DOHH2 (cell line): ENCODE data around the gene ANP32E.

ENCODE experiments used
- H3F3A ChIP-seq: fragments of 200-600 bp; sonication (generic), shearing (Covaris generic); 2 replicates; pipeline ENCODE4 v1.6.0; 2016; ENCODE audit warnings: antibody characterized with exemption, mild to moderate bottlenecking; ENCODE audit not compliant: control insufficient read depth, insufficient read depth
- H3K27ac ChIP-seq: fragments of 200-600 bp; sonication (generic); 2 replicates; pipeline ENCODE4 v1.5.1; 2014; ENCODE audit warnings: low read depth, mild to moderate bottlenecking, low read length, moderate library complexity
- H3K27me3 ChIP-seq: fragments of 200-600 bp; sonication (generic); 2 replicates; pipeline ENCODE4 v1.6.1; 2014; ENCODE audit warnings: mild to moderate bottlenecking, low read length, mixed read lengths; ENCODE audit not compliant: control insufficient read depth
- H3K36me3 ChIP-seq: fragments of 200-600 bp; sonication (generic); 2 replicates; pipeline ENCODE4 v1.6.1; 2014; ENCODE audit warnings: mild to moderate bottlenecking, low read length, moderate library complexity, mixed read lengths; ENCODE audit not compliant: control insufficient read depth
- H3K4me1 ChIP-seq: fragments of 200-600 bp; sonication (generic); 2 replicates; pipeline ENCODE4 v1.6.1; 2014; ENCODE audit warnings: mild to moderate bottlenecking, low read length, mixed read lengths; ENCODE audit not compliant: control insufficient read depth
- H3K4me2 ChIP-seq: fragments of 200-600 bp; sonication (generic); 2 replicates; pipeline ENCODE4 v1.6.0; 2014; ENCODE audit warnings: mild to moderate bottlenecking, low read length, moderate library complexity
- H3K4me3 ChIP-seq: fragments of 200-600 bp; sonication (generic); 2 replicates; pipeline ENCODE4 v1.5.1; 2014; ENCODE audit warnings: mild to moderate bottlenecking, low read length, mixed read lengths
- H3K79me2 ChIP-seq: fragments of 200-600 bp; sonication (generic); 2 replicates; pipeline ENCODE4 v1.6.1; 2014; ENCODE audit warnings: mild to moderate bottlenecking, low read length, mixed read lengths; ENCODE audit not compliant: control insufficient read depth
- H3K9me2 ChIP-seq: fragments of 200-600 bp; sonication (generic); replicated peaks from 2 replicates; pipeline ENCODE4 v1.6.1; 2014; ENCODE audit warnings: mild to moderate bottlenecking, low read length, mixed read lengths; ENCODE audit not compliant: control insufficient read depth
- H3K9me3 ChIP-seq: fragments of 200-600 bp; sonication (generic); 2 replicates; pipeline ENCODE4 v1.6.1; 2014; ENCODE audit warnings: antibody characterized with exemption, low read length, mixed read lengths; ENCODE audit not compliant: control insufficient read depth, insufficient read depth
- H4K20me1 ChIP-seq: fragments of 200-600 bp; sonication (generic); 2 replicates; pipeline ENCODE4 v1.6.0; 2014; ENCODE audit warnings: low read depth, mild to moderate bottlenecking, antibody characterized with exemption, low read length, moderate library complexity; ENCODE audit not compliant: control insufficient read depth, insufficient read depth
- CTCF ChIP-seq: fragments of 200-600 bp; sonication (generic); IDR thresholded peaks from one replicate; pipeline ENCODE4 v1.5.1; 2014; ENCODE audit warnings: antibody characterized with exemption, mild to moderate bottlenecking, low read depth, low read length; ENCODE audit not compliant: poor library complexity, severe bottlenecking
- EZH2phosphoT487 ChIP-seq: fragments of 200-600 bp; sonication (generic); IDR thresholded peaks from 2 replicates; pipeline ENCODE4 v1.6.1; 2017; ENCODE audit warnings: borderline replicate concordance, mild to moderate bottlenecking, antibody characterized with exemption, low read length, moderate library complexity, mixed read lengths

ANP32E gene

GRCh38 chr1:150235294-150235851, 539 bp downstream of the ANP32E start:
- Histone ChIP-seq H3K27ac (peak overlapping the region; percentile 89), H3K4me1 (peaks cover 24% of the 10 kb centered on the region), H3K36me3 (peaks cover 48% of the 10 kb centered on the region), H3K9me3 (no peaks in the 10 kb centered on the region), H4K20me1 (peaks cover 4% of the 10 kb centered on the region; the same call in 1 of the 2 replicates), H3K27me3 (no peaks in the 10 kb centered on the region), H3K4me2 (peak overlapping the region; percentile 88), H3K9me2 (no peaks in the 10 kb centered on the region), H3K4me3 (peak overlapping the region; percentile 95), H3K79me2 (peaks cover 63% of the 10 kb centered on the region), H3F3A (peaks cover 3% of the 10 kb centered on the region; the same call in 1 of the 2 replicates)
- no peak for TF ChIP-seq EZH2phosphoT487
- peak; percentile 34 for TF ChIP-seq CTCF

- peaks cover 4% of the 10 kb centered on the region; the same call in 1 of the 2 replicates for H4K20me1 ChIP-seq
- TF ChIP-seq CTCF (no peak), EZH2phosphoT487 (no peak)
- H3K4me3 ChIP-seq: peak overlapping the region; percentile 95
- peak overlapping the region; percentile 89 for H3K27ac ChIP-seq
- peaks cover 24% of the 10 kb centered on the region for H3K4me1 ChIP-seq
- H3F3A ChIP-seq: peaks cover 3% of the 10 kb centered on the region; the same call in 1 of the 2 replicates
- H3K9me2 ChIP-seq: no peaks in the 10 kb centered on the region
- H3K9me3 ChIP-seq: no peaks in the 10 kb centered on the region
- no peaks in the 10 kb centered on the region for H3K27me3 ChIP-seq
- peaks cover 69% of the 10 kb centered on the region for H3K79me2 ChIP-seq
- H3K4me2 ChIP-seq: peak overlapping the region; percentile 88
- H3K36me3 ChIP-seq: peaks cover 54% of the 10 kb centered on the region
These were observed 1.2 kb downstream of the ANP32E start for GRCh38 chr1:150234566-150235293.

GRCh38 chr1:150234309-150234565, 1.7 kb downstream of the ANP32E start:
- H3K4me2 ChIP-seq: peak overlapping the region; percentile 88
- H3K4me1 ChIP-seq: peaks cover 24% of the 10 kb centered on the region
- H3F3A ChIP-seq: peaks cover 3% of the 10 kb centered on the region; the same call in 1 of the 2 replicates
- H3K79me2 ChIP-seq: peaks cover 73% of the 10 kb centered on the region
- H3K9me3 ChIP-seq: no peaks in the 10 kb centered on the region
- H3K4me3 ChIP-seq: peak overlapping the region; percentile 95
- no peaks in the 10 kb centered on the region for H3K9me2 ChIP-seq
- no peaks in the 10 kb centered on the region for H3K27me3 ChIP-seq
- no peak for TF ChIP-seq CTCF
- TF ChIP-seq EZH2phosphoT487: no peak
- peaks cover 59% of the 10 kb centered on the region for H3K36me3 ChIP-seq
- peaks cover 4% of the 10 kb centered on the region; the same call in 1 of the 2 replicates for H4K20me1 ChIP-seq
- H3K27ac ChIP-seq: peak overlapping the region; percentile 89
